HG02970 (cell line): ENCODE measurements around the gene EXOSC10.

Experiments used
- ATAC-seq: cut with Tn5 transposase; IDR thresholded peaks from one replicate; pipeline ENCODE4 v1.9.1; 2021; ENCODE audit warnings: mild to moderate bottlenecking, moderate library complexity, moderate number of reproducible peaks; ENCODE audit not compliant: unreplicated experiment, low FRiP score

The EXOSC10 gene

DNA sequence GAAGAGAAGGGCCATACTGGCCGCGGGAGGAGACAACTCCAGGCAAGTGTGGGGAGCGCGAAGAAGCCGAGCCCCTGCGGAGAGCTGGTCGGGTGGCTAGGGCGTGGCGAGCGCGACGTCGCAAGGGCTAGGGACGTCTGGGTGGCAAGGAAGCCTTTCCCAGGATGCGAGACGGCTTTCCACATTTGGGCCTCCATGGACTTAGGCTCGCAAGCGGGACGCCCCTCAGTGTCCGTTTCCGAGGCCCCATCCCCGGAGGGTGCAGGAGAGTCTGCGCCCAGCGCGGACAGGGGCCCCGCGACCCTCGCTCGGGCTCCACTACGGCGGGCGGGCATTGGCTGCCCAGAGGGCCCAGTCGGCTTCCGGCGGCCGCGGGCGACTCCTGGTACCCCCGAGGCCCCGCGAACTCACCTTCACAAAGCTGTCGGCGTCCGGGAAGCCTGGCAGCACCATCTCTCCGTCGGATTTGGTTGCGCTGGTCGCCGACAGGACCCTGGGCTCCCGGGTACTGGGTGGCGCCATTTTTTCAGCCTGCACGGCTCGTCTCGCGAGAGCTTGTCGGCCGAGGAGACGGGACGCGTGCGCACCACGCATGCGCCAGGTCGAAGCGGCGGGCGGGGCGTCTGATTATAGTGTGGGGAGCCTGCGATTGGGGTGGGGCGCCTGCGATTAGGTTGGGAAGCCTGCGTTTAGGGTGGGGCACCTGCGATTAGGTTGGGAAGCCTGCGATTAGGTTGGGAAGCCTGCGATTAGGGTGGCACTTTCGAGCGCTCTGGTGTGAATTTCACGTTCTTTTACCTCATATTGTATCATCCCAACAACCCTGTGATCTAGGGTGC is at the start of gene EXOSC10:
Gene EXOSC10 (minus strand): TSS at position 560 of the 839 bp plus-strand sequence. CDS start 38 bp downstream, at position 522.
- ATAC-seq, result peak; percentile 94

GRCh38 chr1:11147197-11147770 is 47.6 kb upstream of the EXOSC10 start:
- ATAC-seq, result no peak

GRCh38 chr1:11145741-11146140 is 46.1 kb upstream of the EXOSC10 start:
- no peak for ATAC-seq

GRCh38 chr1:11144570-11145256 is 45.0 kb upstream of the EXOSC10 start:
- ATAC-seq, result no peak

DNA sequence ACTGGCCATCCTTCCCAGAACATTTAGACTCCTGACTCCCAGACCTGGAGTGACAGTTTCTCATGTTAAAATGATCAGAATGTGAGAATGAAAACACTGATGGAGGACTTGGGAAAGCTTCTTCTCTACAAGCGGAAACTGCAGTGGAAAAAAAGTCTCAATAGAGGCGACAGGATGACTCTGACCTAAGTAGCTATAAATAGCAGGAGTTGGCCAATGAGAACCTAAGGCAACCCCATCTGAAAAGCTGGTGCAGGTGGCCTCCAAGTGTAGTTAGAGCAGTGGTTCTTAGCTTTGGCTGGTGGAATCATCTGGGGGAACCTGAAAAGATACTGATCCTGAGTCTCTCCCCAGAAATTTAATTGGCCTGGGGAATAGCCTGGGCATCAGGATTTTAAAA is 44.2 kb upstream of the EXOSC10 start:
- ATAC-seq, result no peak

- no peak for ATAC-seq
Measured at GRCh38 chr1:11143401-11143800, 43.7 kb upstream of the EXOSC10 start.

GRCh38 chr1:11142618-11143391 is 43.1 kb upstream of the EXOSC10 start:
- no peak for ATAC-seq

DNA sequence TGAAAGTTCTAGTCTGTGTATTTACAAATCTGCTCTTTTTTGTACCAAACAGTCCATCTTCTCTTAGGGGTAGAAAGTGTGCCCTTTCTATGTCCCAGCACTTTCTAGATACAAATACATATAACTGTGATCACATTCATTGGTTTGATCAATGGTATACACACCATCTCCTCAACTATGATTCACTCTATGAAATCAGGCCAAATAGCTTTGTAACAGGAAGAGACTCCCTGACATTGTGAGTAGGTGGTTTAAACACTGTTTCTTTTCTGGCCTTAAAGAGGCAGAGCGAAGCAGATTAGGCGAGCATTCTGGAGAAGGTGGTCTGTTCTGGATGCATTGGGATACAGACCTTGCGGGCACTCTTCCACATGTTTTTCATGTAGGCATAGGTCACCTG is 39.3 kb upstream of the EXOSC10 start:
- ATAC-seq, result no peak

- ATAC-seq, result no peak
Measured at GRCh38 chr1:11138029-11138428, 38.4 kb upstream of the EXOSC10 start.

DNA sequence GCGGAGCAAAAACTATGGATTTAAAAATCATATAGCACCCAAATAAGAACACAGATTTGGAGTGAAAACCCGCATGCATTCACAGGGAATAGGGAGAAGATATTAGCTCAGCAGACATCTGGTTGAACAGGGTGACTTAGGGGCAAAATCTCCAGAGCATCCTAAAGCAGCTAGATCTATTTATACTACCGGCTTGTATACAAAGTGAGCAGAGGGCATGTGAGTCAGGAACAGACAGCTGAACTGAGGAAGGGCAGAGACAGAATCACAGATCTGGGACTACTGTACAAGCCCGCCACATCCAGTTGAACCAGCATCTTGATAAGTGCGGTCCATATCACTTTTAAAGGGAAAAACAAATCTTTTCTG is 35.2 kb upstream of the EXOSC10 start:
- ATAC-seq, result no peak

- ATAC-seq, result no peak
Measured at GRCh38 chr1:11134251-11134897, 34.7 kb upstream of the EXOSC10 start.

- ATAC-seq, result no peak
Measured at GRCh38 chr1:11132563-11133293, 33.1 kb upstream of the EXOSC10 start.

- ATAC-seq, result no peak
Measured at GRCh38 chr1:11131816-11132215, 32.1 kb upstream of the EXOSC10 start.

DNA sequence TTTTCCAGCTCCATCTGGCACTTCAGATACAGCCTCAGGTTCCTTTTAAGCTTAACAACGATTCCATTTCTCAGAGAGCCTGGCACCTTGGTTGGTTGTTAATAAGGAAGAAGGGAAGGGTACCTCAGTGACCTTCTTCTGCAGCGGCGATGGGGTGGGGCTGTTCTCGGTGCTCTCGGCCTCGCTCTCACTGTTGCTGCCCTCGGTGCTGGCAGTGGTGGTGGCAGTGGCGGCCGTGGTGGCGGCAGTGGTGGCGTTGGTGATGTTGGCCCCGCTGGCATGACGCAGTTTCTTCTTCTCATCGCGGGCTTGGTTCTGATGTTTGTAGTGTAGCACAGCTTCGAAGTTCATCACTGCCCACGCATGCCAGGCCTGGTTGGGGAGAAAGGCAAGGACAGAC is 30.7 kb upstream of the EXOSC10 start:
- ATAC-seq, result no peak

GRCh38 chr1:11129649-11130390 is 30.2 kb upstream of the EXOSC10 start:
- no peak for ATAC-seq

- ATAC-seq, result no peak
Measured at GRCh38 chr1:11126569-11126968, 26.9 kb upstream of the EXOSC10 start.

- no peak for ATAC-seq
Measured at GRCh38 chr1:11125931-11126330, 26.3 kb upstream of the EXOSC10 start.

DNA sequence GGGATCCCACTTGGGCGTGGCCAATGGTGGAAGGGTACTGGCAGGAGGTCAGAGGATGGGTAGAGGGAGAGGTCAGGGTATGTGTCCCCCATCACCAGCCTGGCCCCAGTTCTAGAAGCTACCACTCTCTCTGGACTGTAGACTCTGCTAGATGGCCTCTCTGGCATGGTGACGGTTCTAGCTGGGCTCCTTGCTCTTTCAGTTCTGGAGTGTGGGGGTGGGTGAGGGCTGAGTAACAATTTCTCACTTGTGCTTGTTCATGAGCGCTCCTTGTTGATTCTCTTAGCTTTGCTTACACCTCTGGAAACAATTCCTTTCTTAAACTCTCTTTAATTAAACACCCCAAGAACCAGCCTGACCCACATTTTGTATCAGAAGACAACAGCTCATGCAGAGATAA is 25.3 kb upstream of the EXOSC10 start:
- ATAC-seq, result no peak

GRCh38 chr1:11116318-11116717 is 16.6 kb upstream of the EXOSC10 start:
- ATAC-seq, result no peak
